H9 (cell line): ENCODE measurements around the gene FGFR4. TPM values are rescaled to one million over a fixed set of nuclear protein-coding genes. Genes with fewer than 3 reads are reported as not detected.

Experiments
- DNase-seq: peaks from one replicate; pipeline ENCODE4 v3.0.0-alpha.2; 2017
- H2AFZ ChIP-seq: one replicate; pipeline ENCODE4 v1.6.1; 2013; ENCODE audit warnings: mild to moderate bottlenecking, low read length, control low read depth, moderate library complexity
- H2AK5ac ChIP-seq: 2 replicates; pipeline ENCODE4 v1.6.1; 2013; ENCODE audit warnings: low read length, control low read depth, mixed read lengths; ENCODE audit not compliant: insufficient read length
- H2BK120ac ChIP-seq: one replicate; pipeline ENCODE4 v1.6.1; 2013; ENCODE audit warnings: low read depth, mild to moderate bottlenecking, low read length, control low read depth, inconsistent platforms; ENCODE audit not compliant: poor library complexity, severe bottlenecking
- H2BK12ac ChIP-seq: 2 replicates; pipeline ENCODE4 v1.6.1; 2013; ENCODE audit warnings: low read length, control low read depth, mixed read lengths, low read depth; ENCODE audit not compliant: insufficient read length
- H2BK15ac ChIP-seq: 2 replicates; pipeline ENCODE4 v1.6.1; 2013; ENCODE audit warnings: low read depth, low read length, control low read depth
- H2BK20ac ChIP-seq: one replicate; pipeline ENCODE4 v1.6.1; 2013; ENCODE audit warnings: low read depth, mild to moderate bottlenecking, low read length, control low read depth, inconsistent platforms; ENCODE audit not compliant: poor library complexity, severe bottlenecking
- H2BK5ac ChIP-seq: 2 replicates; pipeline ENCODE4 v1.6.1; 2013; ENCODE audit warnings: low read length, control low read depth, mixed read lengths; ENCODE audit not compliant: insufficient read length
- H3K14ac ChIP-seq: 2 replicates; pipeline ENCODE4 v1.6.1; 2013; ENCODE audit warnings: low read length, control low read depth; ENCODE audit not compliant: insufficient read depth
- H3K18ac ChIP-seq: 2 replicates; pipeline ENCODE4 v1.6.1; 2013; ENCODE audit warnings: low read depth, mild to moderate bottlenecking, mixed read lengths, low read length, control low read depth; ENCODE audit not compliant: insufficient read length
- H3K23ac ChIP-seq: 2 replicates; pipeline ENCODE4 v1.6.1; 2013; ENCODE audit warnings: low read length, control low read depth, mixed read lengths, low read depth; ENCODE audit not compliant: insufficient read length
- H3K23me2 ChIP-seq: 2 replicates; pipeline ENCODE4 v1.6.1; 2013; ENCODE audit warnings: low read depth, mild to moderate bottlenecking, mixed read lengths, low read length, control low read depth; ENCODE audit not compliant: insufficient read length, poor library complexity, severe bottlenecking
- H3K27ac ChIP-seq: 2 replicates; pipeline ENCODE4 v1.5.1; 2013; ENCODE audit warnings: low read length, control low read depth, mixed read lengths, low read depth; ENCODE audit not compliant: insufficient read length
- H3K27me3 ChIP-seq: 2 replicates; pipeline ENCODE4 v1.6.1; 2013; ENCODE audit warnings: low read length, control low read depth, inconsistent platforms; ENCODE audit not compliant: insufficient read depth
- H3K4ac ChIP-seq: 2 replicates; pipeline ENCODE4 v1.6.1; 2013; ENCODE audit warnings: low read depth, mild to moderate bottlenecking, control low read depth, inconsistent platforms, low read length, moderate library complexity
- H3K4me1 ChIP-seq: 2 replicates; pipeline ENCODE4 v1.6.1; 2013; ENCODE audit warnings: low read length, control low read depth, inconsistent platforms; ENCODE audit not compliant: insufficient read depth
- H3K4me2 ChIP-seq: 2 replicates; pipeline ENCODE4 v1.6.1; 2013; ENCODE audit warnings: low read length, control low read depth, mixed read lengths; ENCODE audit not compliant: insufficient read length, insufficient read depth
- H3K56ac ChIP-seq: 2 replicates; pipeline ENCODE4 v1.6.1; 2013; ENCODE audit warnings: low read depth, mild to moderate bottlenecking, mixed read lengths, low read length, control low read depth; ENCODE audit not compliant: insufficient read length
- H3K79me1 ChIP-seq: 2 replicates; pipeline ENCODE4 v1.6.1; 2013; ENCODE audit warnings: low read depth, mild to moderate bottlenecking, moderate library complexity, low read length, control low read depth, inconsistent platforms; ENCODE audit not compliant: insufficient read depth, poor library complexity, severe bottlenecking
- H3K79me2 ChIP-seq: 2 replicates; pipeline ENCODE4 v1.6.1; 2013; ENCODE audit warnings: low read length, control low read depth, inconsistent platforms; ENCODE audit not compliant: insufficient read depth
- H3K9ac ChIP-seq: 2 replicates; pipeline ENCODE4 v1.6.1; 2013; ENCODE audit warnings: low read length, control low read depth, mixed read lengths; ENCODE audit not compliant: insufficient read length; ENCODE audit errors: extremely low read depth
- H3K9me3 ChIP-seq: one replicate; pipeline ENCODE4 v1.6.1; 2013; ENCODE audit warnings: low read depth, low read length, inconsistent platforms; ENCODE audit not compliant: control insufficient read depth
- H3T11ph ChIP-seq: one replicate; pipeline ENCODE4 v1.6.1; 2013; ENCODE audit warnings: mild to moderate bottlenecking, low read length, control low read depth, inconsistent platforms
- H4K20me1 ChIP-seq: one replicate; pipeline ENCODE4 v1.6.1; 2013; ENCODE audit not compliant: control insufficient read depth, insufficient read length, insufficient read depth
- H4K5ac ChIP-seq: 2 replicates; pipeline ENCODE4 v1.6.1; 2013; ENCODE audit warnings: low read depth, mild to moderate bottlenecking, mixed read lengths, low read length, control low read depth; ENCODE audit not compliant: insufficient read length
- H4K8ac ChIP-seq: replicated peaks from 2 replicates; pipeline ENCODE4 v1.6.1; 2013; ENCODE audit warnings: low read length, control low read depth, mixed read lengths, low read depth; ENCODE audit not compliant: insufficient read length
- H4K91ac ChIP-seq: 2 replicates; pipeline ENCODE4 v1.6.1; 2013; ENCODE audit warnings: low read depth, mild to moderate bottlenecking, moderate library complexity, mixed read lengths, low read length, control low read depth; ENCODE audit not compliant: insufficient read length
- H3K27ac Mint-ChIP-seq, 3 experiments: 2 replicates in 2 of 3; 3 replicates in 1 of 3; pipeline ENCODE4 v1.8.0; 2020 to 2021; ENCODE audit warnings: mixed read lengths in 3 of 3, mild to moderate bottlenecking in 1 of 3, moderate library complexity in 1 of 3
- H3K27me3 Mint-ChIP-seq: 2 replicates; pipeline ENCODE4 v1.8.0; 2021; ENCODE audit warnings: low read depth, mild to moderate bottlenecking, moderate library complexity, mixed read lengths
- H3K36me3 Mint-ChIP-seq, 3 experiments: 2 replicates in 2 of 3; 3 replicates in 1 of 3; pipeline ENCODE4 v1.8.0; 2020 to 2021; ENCODE audit warnings: low read depth in 3 of 3, mixed read lengths in 3 of 3; ENCODE audit not compliant: insufficient read depth in 1 of 3
- H3K4me1 Mint-ChIP-seq, 2 experiments: 2 replicates each; pipeline ENCODE4 v1.8.0; 2020; ENCODE audit warnings: mixed read lengths in 2 of 2
- H3K4me3 Mint-ChIP-seq, 2 experiments: 2 replicates in 1 of 2; 3 replicates in 1 of 2; pipeline ENCODE4 v1.8.0; 2020 to 2021; ENCODE audit warnings: mild to moderate bottlenecking in 2 of 2, mixed read lengths in 2 of 2, moderate library complexity in 1 of 2
- H3K9me3 Mint-ChIP-seq, 2 experiments: 2 replicates in 1 of 2; 3 replicates in 1 of 2; pipeline ENCODE4 v1.8.0; 2020; ENCODE audit warnings: mild to moderate bottlenecking in 2 of 2, mixed read lengths in 2 of 2, moderate library complexity in 1 of 2
- WGBS: extraction: QIAGEN DNeasy Blood & Tissue Kit; methylation state at CpG from one replicate; pipeline ENCODE4 v1.1.7; 2013; ENCODE audit warnings: missing lambda C conversion rate, low lambda C conversion rate, mixed read lengths; ENCODE audit not compliant: insufficient read length; ENCODE audit errors: extremely low coverage; 5-methylcytosine and 5-hydroxymethylcytosine counted together
- total RNA-seq: library from RNA; stranded (reverse); gene quantifications from 2 replicates; pipeline ENCODE4 v1.2.1, GENCODE V29; 2021
- TF ChIP-seq, protein P1 (sequence below): fragments of 200-600 bp; sonication (generic); conservative IDR thresholded peaks from 3 replicates; pipeline ENCODE4 v1.8.0; 2021; ENCODE audit warnings: antibody characterized with exemption, mild to moderate bottlenecking

FGFR4 gene
- total RNA-seq, 1 experiment from 2014 or later = 52.8 TPM

GRCh38 chr5:177085985-177086653 is 596 bp upstream of the FGFR4 start:
- H3K79me1 ChIP-seq = no peaks in the 10 kb centered on the region
- WGBS = no CpG with 5 or more reads among the region's 13 CpGs
- no peaks in the 10 kb centered on the region for H3K23me2 ChIP-seq
- H3K27me3 ChIP-seq = no peaks in the 10 kb centered on the region
- no peak for DNase-seq
- H3K4me2 ChIP-seq = peak overlapping the region; percentile 13
- no peak overlapping the region for H3K14ac ChIP-seq
- H3K4ac ChIP-seq = no peak overlapping the region
- H3K9ac ChIP-seq = no peak overlapping the region
- TF ChIP-seq, protein P1, sequence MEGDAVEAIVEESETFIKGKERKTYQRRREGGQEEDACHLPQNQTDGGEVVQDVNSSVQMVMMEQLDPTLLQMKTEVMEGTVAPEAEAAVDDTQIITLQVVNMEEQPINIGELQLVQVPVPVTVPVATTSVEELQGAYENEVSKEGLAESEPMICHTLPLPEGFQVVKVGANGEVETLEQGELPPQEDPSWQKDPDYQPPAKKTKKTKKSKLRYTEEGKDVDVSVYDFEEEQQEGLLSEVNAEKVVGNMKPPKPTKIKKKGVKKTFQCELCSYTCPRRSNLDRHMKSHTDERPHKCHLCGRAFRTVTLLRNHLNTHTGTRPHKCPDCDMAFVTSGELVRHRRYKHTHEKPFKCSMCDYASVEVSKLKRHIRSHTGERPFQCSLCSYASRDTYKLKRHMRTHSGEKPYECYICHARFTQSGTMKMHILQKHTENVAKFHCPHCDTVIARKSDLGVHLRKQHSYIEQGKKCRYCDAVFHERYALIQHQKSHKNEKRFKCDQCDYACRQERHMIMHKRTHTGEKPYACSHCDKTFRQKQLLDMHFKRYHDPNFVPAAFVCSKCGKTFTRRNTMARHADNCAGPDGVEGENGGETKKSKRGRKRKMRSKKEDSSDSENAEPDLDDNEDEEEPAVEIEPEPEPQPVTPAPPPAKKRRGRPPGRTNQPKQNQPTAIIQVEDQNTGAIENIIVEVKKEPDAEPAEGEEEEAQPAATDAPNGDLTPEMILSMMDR = no peak
- H2BK15ac ChIP-seq = no peak overlapping the region
- H3K27me3 Mint-ChIP-seq = no peaks in the 10 kb centered on the region; the same call in 1 of the 2 replicates
- peaks cover 8% of the 10 kb centered on the region for H3K4me1 ChIP-seq
- H3K27ac ChIP-seq = no peak overlapping the region
- H2BK12ac ChIP-seq = no peak overlapping the region
- no peak overlapping the region for H2AFZ ChIP-seq
- H3K9me3 ChIP-seq = no peaks in the 10 kb centered on the region
- H3K9me3 Mint-ChIP-seq = no peaks in the 10 kb centered on the region; a peak in 1 of 5 replicates
- H4K5ac ChIP-seq = no peak overlapping the region
- H3K23ac ChIP-seq = no peak overlapping the region
- H2BK20ac ChIP-seq = no peak overlapping the region
- H3K27ac Mint-ChIP-seq = peak overlapping the region; percentile 53 to 59 (median 56); a peak in 6 of 7 replicates
- H4K8ac ChIP-seq = no peak overlapping the region
- H3K79me2 ChIP-seq = peaks cover 4% of the 10 kb centered on the region; the same call in 1 of the 2 replicates
- peaks cover 30 to 31% of the 10 kb centered on the region in 2 experiments for H3K4me1 Mint-ChIP-seq
- peak overlapping the region; percentile 35 to 68; a peak in 4 of 5 replicates for H3K4me3 Mint-ChIP-seq
- no peak overlapping the region for H3T11ph ChIP-seq
- peaks cover 12 to 18% (median 15%) of the 10 kb centered on the region in 3 experiments; a peak in 6 of 7 replicates for H3K36me3 Mint-ChIP-seq
- no peak overlapping the region for H3K56ac ChIP-seq
- no peaks in the 10 kb centered on the region for H4K20me1 ChIP-seq
- no peak overlapping the region for H2BK120ac ChIP-seq
- no peak overlapping the region for H2BK5ac ChIP-seq
- H3K18ac ChIP-seq = no peak overlapping the region
- H2AK5ac ChIP-seq = no peak overlapping the region
- H4K91ac ChIP-seq = no peak overlapping the region
